PC-3 (cell line): ENCODE data around the gene NDUFS2. TPM values are rescaled to one million over a fixed set of nuclear protein-coding genes. Genes with fewer than 3 reads are reported as not detected.

Experiments used
- ATAC-seq: fragments of 200-7000 bp; cut with Tn5 transposase; 2 replicates; pipeline ENCODE4 v1.9.1; 2020; ENCODE audit warnings: mild to moderate bottlenecking, moderate library complexity
- BruUV-seq: library from RNA; stranded (reverse); fragments of 400-500 nt; replicated peaks from 2 replicates; lab custom pipeline; 2021; lab: Mats Ljungman, UMichigan
- CTCF ChIA-PET: fragments of 300-600 bp; sonication (Branson Sonifier 250); formaldehyde crosslinking; loops from one replicate; lab custom pipeline; 2022; ENCODE audit warnings: antibody characterized with exemption; lab: Charles Lee
- POLR2A ChIA-PET: fragments of 300-600 bp; sonication (Branson Sonifier 250); formaldehyde crosslinking; loops from one replicate; lab custom pipeline; 2022; ENCODE audit warnings: antibody characterized with exemption; ENCODE audit not compliant: unreplicated experiment; lab: Charles Lee
- DNase-seq: peaks from one replicate; pipeline ENCODE4 v3.0.0-alpha.2; 2015
- H2AFZ ChIP-seq: fragments of 300-600 bp; sonication (generic); 2 replicates; pipeline ENCODE4 v1.6.0; 2016; ENCODE audit warnings: antibody characterized with exemption, low read length
- H3F3A ChIP-seq: fragments of 300-600 bp; sonication (generic); one replicate; pipeline ENCODE4 v1.6.0; 2017; ENCODE audit warnings: antibody characterized with exemption, low read length, control low read depth, mild to moderate bottlenecking; ENCODE audit not compliant: unreplicated experiment
- H3K27ac ChIP-seq: fragments of 300-600 bp; sonication (generic); 2 replicates; pipeline ENCODE4 v1.5.1; 2016; ENCODE audit warnings: mild to moderate bottlenecking, low read length
- H3K27me3 ChIP-seq: fragments of 300-600 bp; sonication (generic); 2 replicates; pipeline ENCODE4 v1.6.1; 2016; ENCODE audit warnings: low read length, mixed read lengths
- H3K36me3 ChIP-seq: fragments of 300-600 bp; sonication (generic); 2 replicates; pipeline ENCODE4 v1.6.1; 2016; ENCODE audit warnings: low read depth, mixed run types, low read length, mixed read lengths
- H3K4me1 ChIP-seq: fragments of 300-600 bp; sonication (generic); 2 replicates; pipeline ENCODE4 v1.5.1; 2016; ENCODE audit warnings: low read length; ENCODE audit not compliant: insufficient read depth
- H3K4me2 ChIP-seq: fragments of 300-600 bp; sonication (generic); 2 replicates; pipeline ENCODE4 v1.6.0; 2016; ENCODE audit warnings: low read length
- H3K4me3 ChIP-seq: fragments of 300-600 bp; sonication (generic); 2 replicates; pipeline ENCODE4 v1.5.1; 2016; ENCODE audit warnings: mild to moderate bottlenecking, low read length, mixed read lengths
- H3K79me2 ChIP-seq: fragments of 300-600 bp; sonication (generic); 2 replicates; pipeline ENCODE4 v1.6.1; 2017; ENCODE audit warnings: low read length, mixed read lengths
- H3K9ac ChIP-seq: fragments of 300-600 bp; sonication (generic); 2 replicates; pipeline ENCODE4 v1.6.0; 2016; ENCODE audit warnings: mild to moderate bottlenecking, low read length
- H3K9me2 ChIP-seq: fragments of 300-600 bp; sonication (generic); replicated peaks from 2 replicates; pipeline ENCODE4 v1.6.1; 2016; ENCODE audit warnings: mixed run types, low read length, mixed read lengths
- H3K9me3 ChIP-seq: fragments of 300-600 bp; sonication (generic); 2 replicates; pipeline ENCODE4 v1.6.1; 2016; ENCODE audit warnings: low read length, mixed read lengths
- H4K20me1 ChIP-seq: fragments of 300-600 bp; sonication (generic); 2 replicates; pipeline ENCODE4 v1.6.1; 2016; ENCODE audit warnings: low read length, mixed read lengths
- CTCF ChIP-seq: fragments of 300-600 bp; sonication (generic); conservative IDR thresholded peaks from 2 replicates; pipeline ENCODE4 v1.5.1; 2017; ENCODE audit warnings: antibody characterized with exemption, low read depth, mild to moderate bottlenecking, low read length
- EZH2 ChIP-seq: fragments of 300-600 bp; sonication (generic); IDR thresholded peaks from one replicate; pipeline ENCODE4 v1.6.1; 2017; ENCODE audit warnings: antibody characterized with exemption, mild to moderate bottlenecking, low read length; ENCODE audit not compliant: unreplicated experiment
- EZH2phosphoT487 ChIP-seq: fragments of 300-600 bp; sonication (generic); IDR thresholded peaks from 2 replicates; pipeline ENCODE4 v1.6.1; 2018; ENCODE audit warnings: mild to moderate bottlenecking, antibody characterized with exemption, low read length, borderline replicate concordance
- intact Hi-C: fragments of 100-400 bp; cut with micrococcal nuclease; formaldehyde crosslinking; loops from 2 replicates; pipeline ENCODE4 v1.9.0; 2023
- total RNA-seq: library from RNA; depleted of rRNA; stranded (reverse); fragments of >200 nt; gene quantifications from 2 replicates; pipeline ENCODE4 v1.2.3, GENCODE V29; 2014

NDUFS2 gene
- total RNA-seq, 1 experiment from 2014 or later = 168 TPM

GRCh38 chr1:161218301-161219077, 16.3 kb downstream of the NDUFS2 start:
- DNase-seq (no peak), ATAC-seq (no peak)
- CTCF ChIA-PET = interaction anchor here (0.5 kb wide), 1 partner anchor 83 kb away, joined by 4 read pairs; no protein-coding TSS in a partner anchor
- no peak overlapping the region for H3K27ac ChIP-seq
- no peaks in the 10 kb centered on the region for H3K27me3 ChIP-seq
- no TSS peak for BruUV-seq
- H2AFZ ChIP-seq = no peak overlapping the region
- H4K20me1 ChIP-seq = no peaks in the 10 kb centered on the region
- H3K36me3 ChIP-seq = peaks cover 15% of the 10 kb centered on the region
- no peaks in the 10 kb centered on the region for H3K79me2 ChIP-seq
- H3K4me3 ChIP-seq = no peak overlapping the region
- no peaks in the 10 kb centered on the region for H3F3A ChIP-seq
- no peaks in the 10 kb centered on the region for H3K9me2 ChIP-seq
- H3K4me2 ChIP-seq = no peak overlapping the region
- POLR2A ChIA-PET = no interaction called here
- no peaks in the 10 kb centered on the region for H3K9me3 ChIP-seq
- TF ChIP-seq EZH2 = no peak
- no peak for TF ChIP-seq EZH2phosphoT487
- TF ChIP-seq CTCF = no peak
- no peaks in the 10 kb centered on the region for H3K4me1 ChIP-seq
- intact Hi-C loops = no loop called here
- no peak overlapping the region for H3K9ac ChIP-seq

- no peak overlapping the region for H3K4me3 ChIP-seq
- H3K9ac ChIP-seq = no peak overlapping the region
- no peaks in the 10 kb centered on the region for H3K9me3 ChIP-seq
- BruUV-seq = no TSS peak
- H3K27ac ChIP-seq = no peak overlapping the region
- CTCF ChIA-PET = no interaction called here
- intact Hi-C loops = no loop called here
- no peak overlapping the region for H3K4me2 ChIP-seq
- no peaks in the 10 kb centered on the region for H3K27me3 ChIP-seq
- peaks cover 7% of the 10 kb centered on the region for H3K36me3 ChIP-seq
- H3K9me2 ChIP-seq = no peaks in the 10 kb centered on the region
- no peak for TF ChIP-seq CTCF
- TF ChIP-seq EZH2 = no peak
- no peak for TF ChIP-seq EZH2phosphoT487
- no peaks in the 10 kb centered on the region for H3F3A ChIP-seq
- 0 out of 2 replicates have a peak, but pooled peaks cover 3% of the 10 kb centered on the region for H3K4me1 ChIP-seq
- ATAC-seq = no peak
- no peak overlapping the region for H2AFZ ChIP-seq
- no peaks in the 10 kb centered on the region for H4K20me1 ChIP-seq
- DNase-seq = no peak
- POLR2A ChIA-PET = no interaction called here
- no peaks in the 10 kb centered on the region for H3K79me2 ChIP-seq
Measured at GRCh38 chr1:161219078-161219892, 17.1 kb downstream of the NDUFS2 start.
